Heart left ventricle (tissue), 13 donors: ENCODE data around the gene PFKFB3.

Experiments used
- CTCF ChIP-seq, 12 donors: fragments of 200-600 bp; sonication (generic) in 4 of 12; IDR thresholded peaks; one replicate each; pipeline versions ENCODE4 v1.5.0 to v1.8.0; 2018 to 2022; ENCODE audit warnings: antibody characterized with exemption in 12 of 12, mild to moderate bottlenecking in 5 of 12
- POLR2A ChIP-seq, 2 donors: fragments of 450-650 bp; IDR thresholded peaks; one replicate each; pipeline ENCODE4 v1.6.1; 2017; ENCODE audit warnings: antibody characterized with exemption in 2 of 2, mild to moderate bottlenecking in 2 of 2, moderate library complexity in 2 of 2
- donor health status: ischemic (EF 13 %, LVEDD 7.1; RV severe dilation, severe dysfunction).
- donor health status: DM: no; HTN: yes; CAD: no.
- donor health status: DM: no; HTN: no; CAD: no.
- donor health status: ischemic (EF 25% LVEDD 6.9; RV normal size, moderate dysfunction).
- donor health status: ischemic (EF 25% LVEDD 5.7; RV mildly dilated, moderate dysfunction).
- donor health status: ischemic (EF 35%, LVEDD 5.7; RV mildly dilated, moderate dysfunction).
- donor health status: nonischemic (EF 11% LVEDD 7.7; RV severe dilation, severe dysfunction).
- donor health status: DM: yes; HTN: yes; CAD: no.
- donor health status: PGD.
- donor health status: ischemic (EF 29% LVEDD 5.4; RV normal size, mild dysfunction).
- donor health status: nonischemic (EF 23%, LVEDD 6.1; RV moderate dilation, normal function).

- no peak for TF ChIP-seq CTCF (IDR thresholded peaks at IDR 0.05)
- no peak for TF ChIP-seq POLR2A (IDR thresholded peaks at IDR 0.05)
These were observed 36.7 kb downstream of the PFKFB3 start for GRCh38 chr10:6239213-6239991.
